Neutrophil (primary cell): Measurements from ENCODE around the gene LIMK2.
"Not testable (repeated sequence)": the region's sequence is repeated elsewhere in the genome, so short reads cannot be mapped to it uniquely, and the experiment has no call there.

Experiments
- H3K27ac ChIP-seq: fragments of 200-600 bp; sonication (generic); 2 replicates; pipeline ENCODE4 v1.5.1; 2016; ENCODE audit warnings: mild to moderate bottlenecking, moderate library complexity
- H3K27me3 ChIP-seq: fragments of 200-600 bp; sonication (generic); 2 replicates; pipeline ENCODE4 v1.6.0; 2016; ENCODE audit warnings: mild to moderate bottlenecking
- H3K36me3 ChIP-seq: fragments of 200-600 bp; sonication (generic); 2 replicates; pipeline ENCODE4 v1.5.1; 2017
- H3K4me1 ChIP-seq, 2 experiments: fragments of 200-600 bp in 1 of 2; sonication (generic) in 1 of 2; 1 replicate in 1 of 2; 2 replicates in 1 of 2; pipeline versions ENCODE4 v1.5.1 to v1.6.1; 2013 to 2016; ENCODE audit warnings: low read depth in 1 of 2, low read length in 1 of 2, mild to moderate bottlenecking in 1 of 2, moderate library complexity in 1 of 2; ENCODE audit not compliant: control insufficient read depth in 1 of 2, insufficient read depth in 1 of 2
- H3K4me3 ChIP-seq, 2 experiments: fragments of 200-600 bp in 1 of 2; sonication (generic) in 1 of 2; 1 replicate in 1 of 2; 2 replicates in 1 of 2; pipeline ENCODE4 v1.5.1; 2013 to 2016; ENCODE audit warnings: low read depth in 1 of 2, low read length in 1 of 2, mild to moderate bottlenecking in 1 of 2, moderate library complexity in 1 of 2
- H3K9me3 ChIP-seq: fragments of 200-600 bp; sonication (generic); 2 replicates; pipeline ENCODE4 v1.5.1; 2016
- TF ChIP-seq, protein P1 (sequence below): fragments of 200-600 bp; sonication (generic); IDR thresholded peaks from 2 replicates; pipeline ENCODE4 v1.5.1; 2016; ENCODE audit warnings: antibody characterized with exemption

LIMK2 gene

DNA sequence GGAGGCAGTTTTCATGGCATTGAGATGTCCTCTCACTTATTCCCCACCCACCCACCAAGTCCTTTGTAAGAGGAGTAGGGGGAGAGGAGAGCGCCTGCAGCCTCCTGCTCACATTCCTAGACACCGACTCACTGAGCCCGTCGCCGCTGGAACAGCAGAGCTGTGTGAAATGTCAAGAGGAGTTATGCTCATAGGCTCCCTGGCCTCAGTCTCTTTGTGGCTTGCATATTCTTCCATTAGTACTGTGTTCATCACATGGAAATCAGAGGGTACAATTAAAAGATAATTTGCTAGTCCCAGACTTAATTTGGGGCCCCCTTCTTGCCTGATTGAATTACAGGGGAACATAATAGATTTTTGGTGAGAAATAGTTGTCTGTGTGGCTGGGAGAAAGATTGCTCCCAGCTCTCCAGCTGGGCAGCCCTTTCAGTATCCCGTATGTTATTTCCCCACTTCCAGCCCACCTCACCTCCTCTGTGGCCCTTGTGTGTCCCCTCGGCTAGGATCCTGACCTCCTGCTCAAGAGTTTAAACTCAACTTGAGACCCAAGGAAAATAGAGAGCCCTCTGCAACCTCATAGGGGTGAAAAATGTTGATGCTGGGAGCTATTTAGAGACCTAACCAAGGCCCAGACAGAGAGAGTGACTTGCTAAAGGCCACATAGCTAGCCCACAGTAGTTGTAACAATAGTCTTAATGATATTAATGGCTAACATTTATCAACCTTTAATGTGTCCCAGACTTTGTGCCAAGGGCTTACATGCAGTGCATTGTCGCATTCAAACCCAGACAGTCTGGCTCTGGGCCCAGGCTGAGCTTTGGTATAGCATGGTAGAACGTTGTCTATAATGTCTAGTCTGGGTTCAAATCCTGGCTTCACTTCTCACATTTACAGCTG, 32.2 kb downstream of the LIMK2 start:
- H3K4me1 ChIP-seq, result peaks cover 32 to 40% of the 10 kb centered on the region in 2 experiments
- TF ChIP-seq, protein P1, sequence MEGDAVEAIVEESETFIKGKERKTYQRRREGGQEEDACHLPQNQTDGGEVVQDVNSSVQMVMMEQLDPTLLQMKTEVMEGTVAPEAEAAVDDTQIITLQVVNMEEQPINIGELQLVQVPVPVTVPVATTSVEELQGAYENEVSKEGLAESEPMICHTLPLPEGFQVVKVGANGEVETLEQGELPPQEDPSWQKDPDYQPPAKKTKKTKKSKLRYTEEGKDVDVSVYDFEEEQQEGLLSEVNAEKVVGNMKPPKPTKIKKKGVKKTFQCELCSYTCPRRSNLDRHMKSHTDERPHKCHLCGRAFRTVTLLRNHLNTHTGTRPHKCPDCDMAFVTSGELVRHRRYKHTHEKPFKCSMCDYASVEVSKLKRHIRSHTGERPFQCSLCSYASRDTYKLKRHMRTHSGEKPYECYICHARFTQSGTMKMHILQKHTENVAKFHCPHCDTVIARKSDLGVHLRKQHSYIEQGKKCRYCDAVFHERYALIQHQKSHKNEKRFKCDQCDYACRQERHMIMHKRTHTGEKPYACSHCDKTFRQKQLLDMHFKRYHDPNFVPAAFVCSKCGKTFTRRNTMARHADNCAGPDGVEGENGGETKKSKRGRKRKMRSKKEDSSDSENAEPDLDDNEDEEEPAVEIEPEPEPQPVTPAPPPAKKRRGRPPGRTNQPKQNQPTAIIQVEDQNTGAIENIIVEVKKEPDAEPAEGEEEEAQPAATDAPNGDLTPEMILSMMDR, result no peak
- no peaks in the 10 kb centered on the region for H3K27me3 ChIP-seq
- peaks cover 88% of the 10 kb centered on the region for H3K36me3 ChIP-seq
- H3K9me3 ChIP-seq, result no peaks in the 10 kb centered on the region
- no peak overlapping the region for H3K4me3 ChIP-seq
- peak overlapping the region; percentile 48 for H3K27ac ChIP-seq

DNA sequence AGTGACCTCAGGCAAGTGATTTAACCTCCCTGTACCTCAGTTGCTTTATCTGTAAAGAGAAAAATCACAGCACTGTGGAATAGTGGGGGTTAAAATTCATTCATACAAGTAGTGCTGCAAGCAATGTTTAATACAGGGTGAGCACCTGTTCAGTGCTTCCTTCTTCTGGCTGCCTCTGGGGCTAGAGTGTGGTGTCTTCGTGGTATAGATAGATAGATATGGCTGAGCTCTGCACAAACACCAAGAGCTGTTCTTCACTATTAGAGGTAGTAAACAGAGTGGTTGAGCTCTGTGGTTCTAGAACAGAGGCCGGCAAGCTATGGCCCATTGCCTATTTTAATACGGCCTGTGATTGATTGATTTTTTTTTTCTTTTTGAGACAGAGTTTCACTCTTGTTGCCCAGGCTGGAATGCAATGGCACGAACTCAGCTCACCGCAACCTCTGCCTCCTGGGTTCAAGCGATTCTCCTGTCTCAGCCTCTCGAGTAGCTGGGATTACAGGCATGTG, 32.9 kb downstream of the LIMK2 start:
- no peaks in the 10 kb centered on the region for H3K27me3 ChIP-seq
- peaks cover 88% of the 10 kb centered on the region for H3K36me3 ChIP-seq
- peaks cover 33% of the 10 kb centered on the region in 2 experiments for H3K4me1 ChIP-seq
- H3K4me3 ChIP-seq, result no peak overlapping the region
- TF ChIP-seq, protein P1, result no peak
- no peaks in the 10 kb centered on the region for H3K9me3 ChIP-seq
- peak overlapping the region; percentile 48 for H3K27ac ChIP-seq

DNA sequence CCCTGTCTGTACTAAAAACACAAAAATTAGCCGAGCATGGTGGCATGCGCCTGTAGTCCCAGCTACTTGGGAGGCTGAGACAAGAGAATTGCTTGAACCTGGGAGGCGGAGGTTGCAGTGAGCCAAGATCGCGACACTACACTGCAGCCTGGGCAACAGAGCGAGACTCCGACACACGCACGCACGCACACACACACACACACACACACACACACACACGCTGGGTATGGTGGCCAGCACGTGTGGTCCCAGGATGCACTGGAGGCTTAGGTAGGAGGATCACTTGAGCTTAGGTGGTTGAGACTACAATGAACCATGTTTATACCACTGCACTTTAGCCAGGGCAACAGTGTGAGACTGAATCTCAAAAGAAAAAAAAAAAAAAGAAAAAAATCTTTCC, 33.9 kb downstream of the LIMK2 start:
- not testable (repeated sequence) for H3K27ac ChIP-seq, H3K27me3 ChIP-seq, H3K9me3 ChIP-seq, H3K4me3 ChIP-seq
- H3K4me1 ChIP-seq, result peaks cover 31 to 33% of the 10 kb centered on the region in 2 experiments
- peaks cover 91% of the 10 kb centered on the region for H3K36me3 ChIP-seq

DNA sequence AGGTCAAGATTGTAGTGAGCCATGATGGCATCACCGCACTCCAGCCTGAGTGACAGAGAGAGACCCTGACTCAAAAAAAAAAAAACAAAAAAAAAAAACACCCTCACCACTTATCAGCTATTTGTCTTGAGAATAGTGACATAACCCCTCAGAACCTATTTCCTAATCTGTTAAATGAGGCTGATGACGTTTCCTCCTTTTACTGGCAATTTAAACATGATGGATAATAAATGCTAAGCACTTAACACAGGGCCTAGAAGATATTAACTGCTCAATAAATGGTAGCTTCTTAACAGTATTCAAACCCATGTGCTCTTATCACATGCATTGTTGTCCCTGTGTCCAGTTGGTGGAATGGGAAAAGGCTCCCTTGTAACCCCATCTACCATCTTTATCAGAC, 34.6 kb downstream of the LIMK2 start:
- Histone ChIP-seq H3K4me1 (peaks cover 31 to 33% of the 10 kb centered on the region in 2 experiments), H3K9me3 (no peaks in the 10 kb centered on the region), H3K27ac (peak overlapping the region; percentile 72), H3K4me3 (no peak overlapping the region), H3K27me3 (no peaks in the 10 kb centered on the region), H3K36me3 (peaks cover 91% of the 10 kb centered on the region)
- TF ChIP-seq, protein P1, result no peak

DNA sequence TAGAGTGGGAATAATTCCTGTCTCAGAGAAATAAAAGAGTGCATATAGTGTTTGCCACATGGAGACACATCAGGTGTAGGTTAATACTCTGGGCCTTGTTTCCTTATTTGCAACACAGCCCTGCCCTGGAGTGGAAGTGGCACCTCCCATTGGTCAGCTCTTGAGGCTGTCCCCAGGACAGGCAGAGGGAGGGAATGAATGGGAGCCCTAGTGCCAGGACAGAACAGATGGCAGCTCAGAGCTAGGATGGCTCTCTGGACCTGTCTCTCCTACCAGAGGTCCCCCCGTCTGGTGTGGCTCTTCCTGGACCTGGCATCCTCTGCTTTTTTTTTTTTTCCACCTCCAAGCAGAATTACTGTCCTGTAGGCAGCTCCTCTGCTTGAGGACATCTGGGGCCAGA, 35.6 kb downstream of the LIMK2 start:
- Histone ChIP-seq H3K27me3 (no peaks in the 10 kb centered on the region), H3K4me3 (peak overlapping the region; percentile 21 to 39), H3K9me3 (no peaks in the 10 kb centered on the region), H3K27ac (peak overlapping the region; percentile 72), H3K36me3 (peaks cover 88% of the 10 kb centered on the region), H3K4me1 (peaks cover 31 to 33% of the 10 kb centered on the region in 2 experiments)
- TF ChIP-seq, protein P1, result no peak

DNA sequence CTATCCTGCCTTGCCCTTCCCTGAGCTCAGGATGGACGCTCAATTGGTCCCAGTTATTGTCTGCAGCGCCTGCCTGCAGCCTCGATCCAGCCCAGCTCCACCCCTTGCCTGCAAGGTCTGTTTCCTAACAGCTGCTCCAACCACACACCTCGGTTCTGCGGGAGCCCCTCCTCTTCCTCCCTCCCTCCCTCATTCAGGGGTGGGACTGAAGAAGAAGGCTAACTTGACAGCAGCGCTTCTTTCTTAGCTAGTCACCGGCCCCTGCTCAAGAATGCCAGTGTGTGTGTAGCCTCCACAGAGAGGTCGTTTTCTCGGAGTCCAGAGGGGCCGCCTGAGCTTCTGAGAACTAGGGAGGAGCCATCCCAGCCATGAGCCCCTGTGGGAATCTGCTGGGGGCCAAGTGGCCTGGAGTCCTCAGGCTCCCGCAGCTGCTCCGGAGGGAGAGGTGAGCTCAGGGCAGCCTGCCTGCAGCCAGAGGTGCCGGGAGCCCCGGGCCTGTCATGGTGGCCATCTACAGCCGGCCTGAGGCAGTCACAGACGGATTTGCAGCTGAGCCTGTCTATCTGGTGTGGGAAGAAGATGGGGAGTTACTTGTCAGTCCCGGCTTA, 36.1 kb downstream of the LIMK2 start:
- TF ChIP-seq, protein P1, result no peak
- H3K4me1 ChIP-seq, result peaks cover 31 to 33% of the 10 kb centered on the region in 2 experiments
- no peaks in the 10 kb centered on the region for H3K9me3 ChIP-seq
- peak overlapping the region; percentile 21 to 39 for H3K4me3 ChIP-seq
- H3K27ac ChIP-seq, result peak overlapping the region; percentile 72
- peaks cover 87% of the 10 kb centered on the region for H3K36me3 ChIP-seq
- H3K27me3 ChIP-seq, result no peaks in the 10 kb centered on the region
